HCT116 (cell line): ENCODE measurements around the gene GPR17. TPM values are rescaled to one million over a fixed set of nuclear protein-coding genes. Genes with fewer than 3 reads are reported as not detected.

Experiments used
- ATAC-seq: fragments of 200-7000 bp; cut with Tn5 transposase; 2 replicates; pipeline ENCODE4 v1.9.1; 2020; ENCODE audit warnings: mild to moderate bottlenecking, moderate library complexity
- BruUV-seq: library from RNA; stranded (reverse); fragments of 400-500 nt; replicated peaks from 2 replicates; lab custom pipeline; 2021; lab: Mats Ljungman, UMichigan
- CTCF ChIA-PET: fragments of 300-600 bp; sonication (Branson Sonifier 250); formaldehyde crosslinking; loops from one replicate; lab custom pipeline; 2021; ENCODE audit warnings: antibody characterized with exemption; lab: Charles Lee
- POLR2A ChIA-PET: fragments of 300-600, 350-600 bp; sonication (Branson Sonifier 250); formaldehyde crosslinking; loops from one replicate; lab custom pipeline; 2021; ENCODE audit warnings: antibody characterized with exemption; lab: Charles Lee
- RAD21 ChIA-PET, 2 experiments: fragments of 300-600 bp; sonication (Branson Sonifier 250); formaldehyde crosslinking; loops; one replicate each; lab custom pipeline; 2023; ENCODE audit warnings: low total read pairs in 2 of 2; ENCODE audit not compliant: uncharacterized antibody in 2 of 2, unreplicated experiment in 2 of 2, low non-redundant PET in 1 of 2; lab: Charles Lee
- DNase-seq: peaks from one replicate; pipeline ENCODE4 v3.0.0-alpha.2; 2010; ENCODE audit warnings: low read depth, low spot score
- H2AFZ ChIP-seq: fragments of 200-600 bp; shearing (Covaris generic), sonication (generic); 2 replicates; pipeline ENCODE4 v1.6.1; 2017; ENCODE audit warnings: low read depth, mixed run types, mixed read lengths, antibody characterized with exemption, low read length; ENCODE audit not compliant: poor library complexity, severe bottlenecking
- H3K27ac ChIP-seq: 2 replicates; pipeline ENCODE4 v1.5.1; 2012; ENCODE audit warnings: low read depth, low read length
- H3K27me3 ChIP-seq: fragments of 200-600 bp; sonication (generic); 2 replicates; pipeline ENCODE4 v1.6.1; 2016; ENCODE audit warnings: mixed run types, low read length, mixed read lengths; ENCODE audit not compliant: insufficient read depth
- H3K36me3 ChIP-seq, 2 experiments: fragments of 200-500 bp in 1 of 2; fragments of 200-600 bp in 1 of 2; sonication (Bioruptor generic) in 1 of 2; sonication (generic) in 1 of 2; 2 replicates each; pipeline versions ENCODE4 v1.5.1 to v1.6.1; 2014 to 2016; ENCODE audit warnings: low read length in 2 of 2, inconsistent platforms in 1 of 2, mixed read lengths in 1 of 2, mixed run types in 1 of 2; ENCODE audit not compliant: insufficient read depth in 2 of 2, control insufficient read depth in 1 of 2
- H3K4me1 ChIP-seq, 2 experiments: fragments of 200-600 bp in 1 of 2; sonication (generic) in 1 of 2; 2 replicates each; pipeline versions ENCODE4 v1.5.1 to v1.6.1; 2012 to 2017; ENCODE audit warnings: low read length in 2 of 2, inconsistent platforms in 1 of 2, mild to moderate bottlenecking in 1 of 2, mixed read lengths in 1 of 2, mixed run types in 1 of 2, moderate library complexity in 1 of 2; ENCODE audit not compliant: insufficient read depth in 2 of 2, control insufficient read depth in 1 of 2
- H3K4me2 ChIP-seq: fragments of 200-600 bp; sonication (generic); 2 replicates; pipeline ENCODE4 v1.6.1; 2017; ENCODE audit warnings: mixed run types, low read length, mixed read lengths
- H3K4me3 ChIP-seq, 2 experiments: fragments of 200-600 bp in 1 of 2; sonication (generic) in 1 of 2; replicated peaks in 1 of 2; 2 replicates each; pipeline ENCODE4 v1.5.1; 2011 to 2016; ENCODE audit warnings: low read length in 2 of 2, control low read depth in 1 of 2, low read depth in 1 of 2, mild to moderate bottlenecking in 1 of 2, mixed read lengths in 1 of 2, mixed run types in 1 of 2
- H3K79me2 ChIP-seq: fragments of 200-600 bp; sonication (generic); 2 replicates; pipeline ENCODE4 v1.6.1; 2017; ENCODE audit warnings: mild to moderate bottlenecking, mixed run types, low read length, moderate library complexity, mixed read lengths; ENCODE audit not compliant: insufficient read depth
- H3K9ac ChIP-seq: fragments of 200-600 bp; sonication (generic); 2 replicates; pipeline ENCODE4 v1.6.1; 2016; ENCODE audit warnings: low read length, mixed read lengths
- H3K9me2 ChIP-seq: fragments of 200-600 bp; sonication (generic), shearing (Covaris generic); 2 replicates; pipeline ENCODE4 v1.6.1; 2017; ENCODE audit warnings: mixed run types, mild to moderate bottlenecking, moderate library complexity; ENCODE audit not compliant: insufficient read depth
- H3K9me3 ChIP-seq, 2 experiments: fragments of 200-500 bp in 1 of 2; fragments of 200-600 bp in 1 of 2; sonication (Bioruptor generic) in 1 of 2; sonication (generic) in 1 of 2; 2 replicates each; pipeline ENCODE4 v1.6.1; 2014 to 2017; ENCODE audit warnings: low read length in 2 of 2, mixed read lengths in 2 of 2, inconsistent platforms in 1 of 2, low read depth in 1 of 2, mild to moderate bottlenecking in 1 of 2, mixed run types in 1 of 2, moderate library complexity in 1 of 2; ENCODE audit not compliant: control insufficient read depth in 1 of 2, insufficient read depth in 1 of 2
- H4K20me1 ChIP-seq: fragments of 200-600 bp; sonication (generic), shearing (Covaris generic); 2 replicates; pipeline ENCODE4 v1.6.1; 2017; ENCODE audit warnings: mixed run types, mild to moderate bottlenecking, moderate library complexity; ENCODE audit not compliant: insufficient read depth
- CBX3 ChIP-seq: IDR thresholded peaks from 2 replicates; pipeline ENCODE4 v1.6.1; 2012; ENCODE audit warnings: low read depth
- CEBPB ChIP-seq: IDR thresholded peaks from 2 replicates; pipeline ENCODE4 v1.6.1; 2012; ENCODE audit warnings: low read depth
- CTCF ChIP-seq, 3 experiments: fragments of 200-600 bp in 1 of 3; sonication (generic) in 1 of 3; IDR thresholded peaks in 2 of 3; conservative IDR thresholded peaks in 1 of 3; 2 replicates each; pipeline ENCODE4 v1.5.1; 2012 to 2017; ENCODE audit warnings: low read depth in 2 of 3, low read length in 2 of 3, antibody characterized with exemption in 1 of 3, borderline replicate concordance in 1 of 3, control low read depth in 1 of 3, mild to moderate bottlenecking in 1 of 3, mixed read lengths in 1 of 3, mixed run types in 1 of 3, moderate library complexity in 1 of 3; ENCODE audit not compliant: insufficient read depth in 1 of 3
- EGR1 ChIP-seq: IDR thresholded peaks from 2 replicates; pipeline ENCODE4 v1.6.1; 2012; ENCODE audit warnings: low read depth
- ELF1 ChIP-seq: IDR thresholded peaks from 2 replicates; pipeline ENCODE4 v1.6.1; 2012; ENCODE audit warnings: low read depth, borderline replicate concordance
- EZH2 ChIP-seq: fragments of 200-600 bp; sonication (generic); IDR thresholded peaks from 2 replicates; pipeline ENCODE4 v1.6.1; 2017; ENCODE audit warnings: antibody characterized with exemption, mixed run types
- EZH2phosphoT487 ChIP-seq: fragments of 200-600 bp; IDR thresholded peaks from 2 replicates; pipeline ENCODE4 v1.6.1; 2018; ENCODE audit warnings: antibody characterized with exemption, borderline replicate concordance
- FOSL1 ChIP-seq: IDR thresholded peaks from 2 replicates; pipeline ENCODE4 v1.6.1; 2012; ENCODE audit warnings: low read depth
- POLR2A ChIP-seq: IDR thresholded peaks from 2 replicates; pipeline ENCODE4 v1.7.0; 2011; ENCODE audit warnings: borderline replicate concordance; ENCODE audit not compliant: insufficient read depth, insufficient read length; ENCODE audit errors: extremely low read depth
- POLR2AphosphoS5 ChIP-seq: IDR thresholded peaks from 2 replicates; pipeline ENCODE4 v1.6.1; 2011; ENCODE audit warnings: mild to moderate bottlenecking, low read depth, low read length, moderate library complexity
- RAD21 ChIP-seq: IDR thresholded peaks from 2 replicates; pipeline ENCODE4 v1.6.1; 2012; ENCODE audit warnings: low read depth, mild to moderate bottlenecking
- SIN3A ChIP-seq: IDR thresholded peaks from 2 replicates; pipeline ENCODE4 v1.6.1; 2012; ENCODE audit warnings: low read depth
- SP1 ChIP-seq: IDR thresholded peaks from 2 replicates; pipeline ENCODE4 v1.6.1; 2012; ENCODE audit warnings: low read depth
- SRF ChIP-seq: IDR thresholded peaks from 2 replicates; pipeline ENCODE4 v1.6.1; 2012; ENCODE audit warnings: low read depth
- TCF7L2 ChIP-seq: IDR thresholded peaks from 2 replicates; pipeline ENCODE4 v1.7.0; 2011; ENCODE audit warnings: borderline replicate concordance, inconsistent platforms; ENCODE audit not compliant: insufficient read depth, insufficient read length; ENCODE audit errors: extremely low read depth
- YY1 ChIP-seq: IDR thresholded peaks from 2 replicates; pipeline ENCODE4 v1.6.1; 2011; ENCODE audit warnings: low read length, low read depth, moderate library complexity, mild to moderate bottlenecking; ENCODE audit not compliant: insufficient replicate concordance; ENCODE audit errors: extremely low read depth
- ZBTB33 ChIP-seq: IDR thresholded peaks from 2 replicates; pipeline ENCODE4 v1.6.1; 2011; ENCODE audit warnings: mild to moderate bottlenecking, low read length, moderate library complexity; ENCODE audit not compliant: insufficient replicate concordance; ENCODE audit errors: extremely low read depth
- ZNF274 ChIP-seq: fragments of 200-500 bp; sonication (Bioruptor generic); IDR thresholded peaks from 2 replicates; pipeline ENCODE4 v1.6.1; 2014; ENCODE audit warnings: mild to moderate bottlenecking, low read depth, low read length, inconsistent platforms
- intact Hi-C: fragments of 100-400 bp; cut with micrococcal nuclease; formaldehyde crosslinking; loops from 2 replicates; pipeline ENCODE4 v1.10.0; 2022
- total RNA-seq: library from RNA; stranded (reverse); gene quantifications from one replicate; pipeline ENCODE4 v1.2.1, GENCODE V29; 2021; ENCODE audit not compliant: unreplicated experiment

GPR17 gene
- total RNA-seq, 1 experiment from 2014 or later, result not detected

- ATAC-seq, result no peak
- ChIA-PET CTCF (interaction anchor here (1.3 kb wide), 1 partner anchor 22 kb away, joined by 3 read pairs; no protein-coding TSS in a partner anchor), RAD21 (no interaction called here), POLR2A (no interaction called here)
- Histone ChIP-seq H3K27me3 (peaks cover 7% of the 10 kb centered on the region; the same call in 1 of the 2 replicates), H3K9ac (no peak overlapping the region), H3K36me3 (no peaks in the 10 kb centered on the region), H4K20me1 (no peaks in the 10 kb centered on the region), H3K9me3 (no peaks in the 10 kb centered on the region), H3K27ac (no peak overlapping the region), H3K9me2 (no peaks in the 10 kb centered on the region), H3K4me3 (no peak overlapping the region), H3K4me2 (no peak overlapping the region), H3K79me2 (no peaks in the 10 kb centered on the region), H3K4me1 (peaks cover 0 to 15% of the 10 kb centered on the region in 2 experiments; a peak in 2 of 4 replicates), H2AFZ (no peak overlapping the region)
- no peak for DNase-seq
- no TSS peak for BruUV-seq
- intact Hi-C loops, result loop anchor here (10.0 kb wide), 1 partner anchor 477 kb away; no protein-coding TSS in a partner anchor
- TF ChIP-seq TCF7L2, result no peak
- TF ChIP-seq POLR2AphosphoS5, result no peak
- no peak for TF ChIP-seq ZNF274
- no peak for TF ChIP-seq CEBPB
- TF ChIP-seq FOSL1, result no peak
- TF ChIP-seq SIN3A, result no peak
- TF ChIP-seq YY1, result no peak
- TF ChIP-seq EGR1, result no peak
- no peak for TF ChIP-seq RAD21
- TF ChIP-seq CBX3, result no peak
- no peak for TF ChIP-seq SP1
- TF ChIP-seq POLR2A, result no peak
- TF ChIP-seq SRF, result no peak
- TF ChIP-seq CTCF (IDR thresholded peaks at IDR 0.05 in 2 of 3, conservative IDR thresholded peaks at IDR 0.05 in 1 of 3; ENCODE audit: borderline replicate concordance in 1 of 3, insufficient read depth in 1 of 3, low read depth in 2 of 3, low read length in 2 of 3), result no peak
- no peak for TF ChIP-seq ELF1
- TF ChIP-seq ZBTB33, result no peak
- no peak for TF ChIP-seq EZH2phosphoT487
- TF ChIP-seq EZH2, result no peak
These were observed 25.8 kb downstream of the GPR17 start for GRCh38 chr2:127671557-127672302.
